Hepatocyte (in vitro differentiated cells): ENCODE data around the gene PFN4. TPM values are rescaled to one million over a fixed set of nuclear protein-coding genes. Genes with fewer than 3 reads are reported as not detected.
"Not testable (repeated sequence)": the region's sequence is repeated elsewhere in the genome, so short reads cannot be mapped to it uniquely, and the experiment has no call there.

ENCODE experiments used
- DNase-seq: peaks from one replicate; pipeline ENCODE4 v3.0.0-alpha.2; 2016; ENCODE audit warnings: low spot score
- H2AFZ ChIP-seq: fragments of 200-600 bp; sonication (generic); 2 replicates; pipeline ENCODE4 v1.6.0; 2016; ENCODE audit warnings: antibody characterized with exemption, mild to moderate bottlenecking
- H3K27ac ChIP-seq: fragments of 200-600 bp; sonication (generic); 2 replicates; pipeline ENCODE4 v1.5.1; 2016; ENCODE audit warnings: mild to moderate bottlenecking
- H3K27me3 ChIP-seq: fragments of 200-600 bp; sonication (generic); 2 replicates; pipeline ENCODE4 v1.6.1; 2016
- H3K36me3 ChIP-seq: fragments of 200-600 bp; sonication (generic); replicated peaks from 2 replicates; pipeline ENCODE4 v1.5.1; 2016; ENCODE audit warnings: low read depth; ENCODE audit not compliant: insufficient read depth
- H3K4me1 ChIP-seq: fragments of 200-600 bp; sonication (generic); 2 replicates; pipeline ENCODE4 v1.5.1; 2016; ENCODE audit warnings: mild to moderate bottlenecking, moderate library complexity; ENCODE audit not compliant: insufficient read depth
- H3K4me2 ChIP-seq: fragments of 200-600 bp; sonication (generic); 2 replicates; pipeline ENCODE4 v1.6.0; 2016
- H3K4me3 ChIP-seq: fragments of 200-600 bp; sonication (generic); 2 replicates; pipeline ENCODE4 v1.5.1; 2016; ENCODE audit warnings: mild to moderate bottlenecking
- H3K79me2 ChIP-seq: fragments of 200-600 bp; sonication (generic); 2 replicates; pipeline ENCODE4 v1.6.0; 2017; ENCODE audit warnings: mild to moderate bottlenecking
- H3K9me2 ChIP-seq: fragments of 200-600 bp; sonication (generic); replicated peaks from 2 replicates; pipeline ENCODE4 v1.6.0; 2017; ENCODE audit warnings: mild to moderate bottlenecking; ENCODE audit not compliant: insufficient read depth
- H3K9me3 ChIP-seq: fragments of 200-600 bp; sonication (generic); 2 replicates; pipeline ENCODE4 v1.5.1; 2016; ENCODE audit warnings: low read depth, mild to moderate bottlenecking
- H4K20me1 ChIP-seq: fragments of 200-600 bp; sonication (generic); 2 replicates; pipeline ENCODE4 v1.6.0; 2016; ENCODE audit warnings: mild to moderate bottlenecking; ENCODE audit not compliant: insufficient read depth, poor library complexity, severe bottlenecking
- CTCF ChIP-seq: fragments of 200-600 bp; sonication (generic); IDR thresholded peaks from 2 replicates; pipeline ENCODE4 v1.5.1; 2016; ENCODE audit warnings: antibody characterized with exemption, mild to moderate bottlenecking; ENCODE audit not compliant: poor library complexity
- EZH2 ChIP-seq: fragments of 200-600 bp; sonication (generic); IDR thresholded peaks from 2 replicates; pipeline ENCODE4 v1.6.1; 2016; ENCODE audit warnings: antibody characterized with exemption, mild to moderate bottlenecking, borderline replicate concordance
- EZH2phosphoT487 ChIP-seq: fragments of 200-600 bp; sonication (generic); IDR thresholded peaks from one replicate; pipeline ENCODE4 v1.6.1; 2018; ENCODE audit warnings: antibody characterized with exemption, mild to moderate bottlenecking, low read depth, moderate library complexity; ENCODE audit not compliant: unreplicated experiment, severe bottlenecking
- WGBS: methylation state at CpG from one replicate; pipeline ENCODE4 v1.1.6; 2016; ENCODE audit warnings: low lambda C conversion rate; ENCODE audit errors: missing lambda C conversion rate; 5-methylcytosine and 5-hydroxymethylcytosine counted together
- polyA plus RNA-seq: library from polyadenylated mRNA; unstranded; fragments of >200 nt; fragmentation: Nextera tagmentation; extraction: Ambion mirVana; gene quantifications from 2 replicates; pipeline ENCODE4 v1.2.1, GENCODE V29; 2016
- total RNA-seq: library from RNA; depleted of rRNA; stranded (reverse); fragments of >200 nt; gene quantifications from 2 replicates; pipeline ENCODE4 v1.2.3, GENCODE V29; 2014

PFN4 gene
- total and polyA plus RNA-seq, 2 experiments from 2014 or later: 1.2 to 1.7 TPM

GRCh38 chr2:24102677-24103076 lies 20.5 kb downstream of the PFN4 start:
- DNase-seq: no peak
- no peaks in the 10 kb centered on the region for H3K27me3 ChIP-seq

GRCh38 chr2:24101992-24102391 lies 21.1 kb downstream of the PFN4 start:
- Histone ChIP-seq H3K4me2 (no peak overlapping the region), H3K4me1 (no peaks in the 10 kb centered on the region), H3K9me2 (no peaks in the 10 kb centered on the region), H3K36me3 (no peaks in the 10 kb centered on the region), H2AFZ (no peak overlapping the region), H3K27ac (no peak overlapping the region), H3K9me3 (no peaks in the 10 kb centered on the region), H4K20me1 (no peaks in the 10 kb centered on the region), H3K27me3 (no peaks in the 10 kb centered on the region), H3K4me3 (no peak overlapping the region), H3K79me2 (no peaks in the 10 kb centered on the region)
- TF ChIP-seq CTCF: no peak
- no peak for TF ChIP-seq EZH2
- no peak for TF ChIP-seq EZH2phosphoT487
- WGBS: 89% methylated on average over 2 of the region's 2 CpGs
- DNase-seq: no peak

More at GRCh38 chr2:24102677-24103076, 20.5 kb downstream of the PFN4 start:
- H2AFZ ChIP-seq: no peak overlapping the region
- no peak overlapping the region for H3K4me2 ChIP-seq
- H3K27ac ChIP-seq: no peak overlapping the region
- TF ChIP-seq CTCF (no peak), EZH2phosphoT487 (no peak), EZH2 (no peak)
- no peaks in the 10 kb centered on the region for H3K4me1 ChIP-seq
- H3K79me2 ChIP-seq: no peaks in the 10 kb centered on the region
- H4K20me1 ChIP-seq: no peaks in the 10 kb centered on the region
- H3K9me3 ChIP-seq: no peaks in the 10 kb centered on the region
- H3K36me3 ChIP-seq: no peaks in the 10 kb centered on the region
- H3K9me2 ChIP-seq: no peaks in the 10 kb centered on the region
- H3K4me3 ChIP-seq: no peak overlapping the region
- 89% methylated on average over 1 of the region's 1 CpG for WGBS

- not testable (repeated sequence) for H3K36me3 ChIP-seq, H3K79me2 ChIP-seq, H3K4me3 ChIP-seq, DNase-seq, H3K4me2 ChIP-seq, H3K9me2 ChIP-seq, H3K9me3 ChIP-seq, H2AFZ ChIP-seq, H3K27ac ChIP-seq, H3K27me3 ChIP-seq, H3K4me1 ChIP-seq, H4K20me1 ChIP-seq
- 85% methylated on average over 2 of the region's 2 CpGs for WGBS
These were observed 22.4 kb downstream of the PFN4 start for GRCh38 chr2:24100732-24101131.

- H4K20me1 ChIP-seq, H3K9me2 ChIP-seq, H3K4me1 ChIP-seq, H3K9me3 ChIP-seq, H3K4me3 ChIP-seq, DNase-seq, H3K4me2 ChIP-seq, H2AFZ ChIP-seq, H3K27me3 ChIP-seq, H3K27ac ChIP-seq, H3K36me3 ChIP-seq, H3K79me2 ChIP-seq: not testable (repeated sequence)
- WGBS: 48% methylated on average over 17 of the region's 17 CpGs
These were observed 27.9 kb downstream of the PFN4 start for GRCh38 chr2:24095171-24095677.

- not testable (repeated sequence) for H2AFZ ChIP-seq, H3K27ac ChIP-seq, H3K79me2 ChIP-seq, H3K4me1 ChIP-seq, DNase-seq, H3K4me2 ChIP-seq, H3K4me3 ChIP-seq, H4K20me1 ChIP-seq, H3K36me3 ChIP-seq, H3K27me3 ChIP-seq, H3K9me3 ChIP-seq, H3K9me2 ChIP-seq
- WGBS: 97% methylated on average over 5 of the region's 5 CpGs
These were observed 29.9 kb downstream of the PFN4 start for GRCh38 chr2:24093270-24093669.
